HEK293 (cell line): ENCODE measurements around the gene SH3TC1.

Experiments used
- CTCF ChIA-PET: fragments of 350-600 bp; formaldehyde crosslinking; extraction: SDS; loops from one replicate; lab custom pipeline; 2021; ENCODE audit warnings: antibody characterized with exemption; lab: Yijun Ruan, JAX
- POLR2A ChIA-PET: fragments of 300-600 bp; formaldehyde crosslinking; extraction: SDS; loops from one replicate; lab custom pipeline; 2020; ENCODE audit warnings: antibody characterized with exemption, inconsistent platforms; lab: Yijun Ruan, JAX
- H3K27ac ChIP-seq: fragments of 200-500 bp; sonication (Bioruptor generic); 2 replicates; pipeline ENCODE4 v1.5.1; 2014; ENCODE audit warnings: low read depth, low read length, control low read depth, inconsistent platforms; ENCODE audit errors: extremely low read depth
- H3K36me3 ChIP-seq, 2 experiments: fragments of 200-500 bp in 1 of 2; sonication (Bioruptor generic) in 1 of 2; 1 replicate in 1 of 2; 2 replicates in 1 of 2; pipeline ENCODE4 v1.5.1; 2014 to 2017; ENCODE audit warnings: inconsistent platforms in 2 of 2, low read length in 2 of 2; ENCODE audit not compliant: control insufficient read depth in 2 of 2, insufficient read depth in 1 of 2
- H3K4me1 ChIP-seq: fragments of 200-500 bp; sonication (Bioruptor generic); 2 replicates; pipeline ENCODE4 v1.5.1; 2014; ENCODE audit warnings: mild to moderate bottlenecking, low read length, inconsistent platforms; ENCODE audit not compliant: control insufficient read depth, insufficient read depth
- H3K4me3 ChIP-seq: 2 replicates; pipeline ENCODE4 v1.5.1; 2011; ENCODE audit warnings: low read depth, mild to moderate bottlenecking, control low read depth, low read length, moderate library complexity
- H3K9me3 ChIP-seq: fragments of 200-500 bp; sonication (Bioruptor generic); 2 replicates; pipeline ENCODE4 v1.5.1; 2014; ENCODE audit warnings: low read depth, low read length, inconsistent platforms; ENCODE audit not compliant: control insufficient read depth, insufficient read depth
- HIC1 ChIP-seq: fragments of 450-650 bp; formaldehyde crosslinking; IDR thresholded peaks from 2 replicates; pipeline ENCODE4 v1.5.1; 2016; ENCODE audit warnings: missing biosample characterization, missing genetic modification characterization
- HOXD13 ChIP-seq: sonication (generic); formaldehyde crosslinking; IDR thresholded peaks from 2 replicates; pipeline ENCODE4 v1.8.0; 2022; ENCODE audit warnings: missing genetic modification reagents, borderline replicate concordance
- KLF10 ChIP-seq: fragments of 450-650 bp; IDR thresholded peaks from 2 replicates; pipeline ENCODE4 v1.5.1; 2018; ENCODE audit warnings: missing biosample characterization, mild to moderate bottlenecking, missing genetic modification characterization
- OVOL3 ChIP-seq: fragments of 450-650 bp; formaldehyde crosslinking; IDR thresholded peaks from 2 replicates; pipeline ENCODE4 v1.5.1; 2016; ENCODE audit warnings: missing biosample characterization, missing genetic modification characterization
- PRDM1 ChIP-seq: fragments of 450-650 bp; formaldehyde crosslinking; IDR thresholded peaks from 2 replicates; pipeline ENCODE4; 2016; ENCODE audit warnings: missing biosample characterization, missing genetic modification characterization
- SCRT1 ChIP-seq: fragments of 450-650 bp; formaldehyde crosslinking; IDR thresholded peaks from 2 replicates; pipeline ENCODE4 v1.5.1; 2016; ENCODE audit warnings: missing biosample characterization, missing genetic modification characterization, borderline replicate concordance
- SP2 ChIP-seq: fragments of 450-650 bp; formaldehyde crosslinking; IDR thresholded peaks from 2 replicates; pipeline ENCODE4 v1.5.1; 2016; ENCODE audit warnings: missing biosample characterization, missing genetic modification characterization
- WT1 ChIP-seq: fragments of 450-650 bp; formaldehyde crosslinking; IDR thresholded peaks from 2 replicates; pipeline ENCODE4 v1.5.1; 2016; ENCODE audit warnings: missing biosample characterization, missing genetic modification characterization
- ZBTB20 ChIP-seq: fragments of 450-650 bp; formaldehyde crosslinking; IDR thresholded peaks from 2 replicates; pipeline ENCODE4 v1.5.1; 2016; ENCODE audit warnings: missing biosample characterization, missing genetic modification characterization
- ZFP37 ChIP-seq: fragments of 450-650 bp; formaldehyde crosslinking; IDR thresholded peaks from 2 replicates; pipeline ENCODE4 v1.5.1; 2016; ENCODE audit warnings: missing biosample characterization, missing genetic modification characterization
- ZNF239 ChIP-seq: fragments of 450-650 bp; formaldehyde crosslinking; IDR thresholded peaks from 2 replicates; pipeline ENCODE4 v1.5.1; 2016; ENCODE audit warnings: missing biosample characterization, missing genetic modification characterization
- ZNF24 ChIP-seq: fragments of 450-650 bp; formaldehyde crosslinking; IDR thresholded peaks from 2 replicates; pipeline ENCODE4 v1.5.1; 2016; ENCODE audit warnings: missing biosample characterization, missing genetic modification characterization
- ZNF530 ChIP-seq: fragments of 450-650 bp; formaldehyde crosslinking; IDR thresholded peaks from 2 replicates; pipeline ENCODE4 v1.5.1; 2016; ENCODE audit warnings: low read depth, missing biosample characterization, missing genetic modification characterization
- ZNF600 ChIP-seq: fragments of 450-650 bp; formaldehyde crosslinking; IDR thresholded peaks from 2 replicates; pipeline ENCODE4 v1.5.1; 2016; ENCODE audit warnings: missing biosample characterization, missing genetic modification characterization
- ZNF610 ChIP-seq: fragments of 450-650 bp; formaldehyde crosslinking; IDR thresholded peaks from 2 replicates; pipeline ENCODE4 v1.5.1; 2016; ENCODE audit warnings: missing biosample characterization, missing genetic modification characterization, borderline replicate concordance
- ZNF623 ChIP-seq: fragments of 450-650 bp; formaldehyde crosslinking; IDR thresholded peaks from 2 replicates; pipeline ENCODE4 v1.5.1; 2016; ENCODE audit warnings: missing biosample characterization, missing genetic modification characterization
- ZNF664 ChIP-seq: fragments of 450-650 bp; formaldehyde crosslinking; IDR thresholded peaks from 2 replicates; pipeline ENCODE4 v1.5.1; 2016; ENCODE audit warnings: missing biosample characterization, missing genetic modification characterization
- ZNF843 ChIP-seq: fragments of 450-650 bp; formaldehyde crosslinking; IDR thresholded peaks from 2 replicates; pipeline ENCODE4 v1.5.1; 2016; ENCODE audit warnings: missing biosample characterization, missing genetic modification characterization
- ZSCAN16 ChIP-seq: fragments of 450-650 bp; formaldehyde crosslinking; IDR thresholded peaks from 2 replicates; pipeline ENCODE4 v1.5.1; 2016; ENCODE audit warnings: missing biosample characterization, missing genetic modification characterization
- ZSCAN30 ChIP-seq: fragments of 450-650 bp; IDR thresholded peaks from 2 replicates; pipeline ENCODE4 v1.5.1; 2018; ENCODE audit warnings: missing biosample characterization, mild to moderate bottlenecking, missing genetic modification characterization, moderate library complexity
- TF ChIP-seq, protein P1 (sequence below): fragments of 450-650 bp; formaldehyde crosslinking; IDR thresholded peaks from 2 replicates; pipeline ENCODE4 v1.5.1; 2016; ENCODE audit warnings: missing biosample characterization, missing genetic modification characterization

The SH3TC1 gene

DNA sequence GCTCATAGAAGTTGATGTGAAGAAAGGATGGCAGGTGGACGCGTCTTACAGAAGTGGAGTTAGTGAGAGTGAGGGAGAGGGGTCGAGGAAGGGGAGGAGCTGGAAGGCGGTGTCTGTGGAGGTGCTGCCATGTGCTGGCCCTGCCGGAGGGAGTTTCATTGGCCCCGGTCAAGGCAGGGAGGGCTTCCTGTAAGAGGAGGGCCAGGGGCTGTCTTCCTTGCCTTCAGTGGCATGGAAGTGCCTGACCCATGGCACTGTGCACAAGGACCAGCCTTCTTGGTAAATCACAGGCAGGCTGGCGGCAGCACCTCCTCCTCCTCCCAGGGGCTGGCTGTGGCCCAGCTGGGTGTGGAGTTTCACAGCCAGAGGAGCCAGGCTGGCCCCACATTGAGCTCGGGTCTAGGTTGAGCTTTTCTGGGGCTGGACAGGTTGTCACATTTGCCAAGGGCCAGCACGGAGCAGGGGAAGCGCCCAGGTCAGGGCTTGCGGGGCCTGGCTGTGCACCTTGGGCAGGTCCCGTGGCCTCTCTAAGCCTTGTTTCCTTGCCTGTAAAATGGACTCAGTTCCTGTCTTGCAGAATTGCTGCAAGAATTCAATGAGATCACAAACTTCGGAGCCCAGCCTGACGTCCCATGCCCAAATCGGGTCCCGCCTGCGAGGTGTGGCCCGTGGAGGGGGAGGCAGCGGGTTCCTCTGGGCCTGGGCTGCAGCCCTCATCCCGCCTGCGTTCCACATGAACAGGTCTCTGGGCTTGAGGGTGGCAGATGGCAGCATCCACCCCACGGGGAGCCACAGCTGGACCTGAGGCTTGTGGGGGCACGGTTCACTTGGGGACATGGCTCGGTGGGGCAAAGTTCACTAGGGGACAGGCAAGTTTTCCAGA lies 77.5 kb downstream of the SH3TC1 start:
- H3K9me3 ChIP-seq: no peaks in the 10 kb centered on the region
- POLR2A ChIA-PET: no interaction called here
- CTCF ChIA-PET: interaction anchor here (1.4 kb wide), 1 partner anchor 100 kb away, joined by 4 read pairs; no protein-coding TSS in a partner anchor

GRCh38 chr4:8277356-8278008 lies 78.4 kb downstream of the SH3TC1 start:
- POLR2A ChIA-PET: no interaction called here

More for the DNA sequence above, 77.5 kb downstream of the SH3TC1 start:
- Histone ChIP-seq H3K36me3 (no peaks in the 10 kb centered on the region), H3K4me1 (no peaks in the 10 kb centered on the region), H3K4me3 (no peak overlapping the region), H3K27ac (no peak overlapping the region)
- TF ChIP-seq SP2 (tag by site-specific recombination) (peak; percentile 40), HIC1 (tag by site-specific recombination) (no peak)

DNA sequence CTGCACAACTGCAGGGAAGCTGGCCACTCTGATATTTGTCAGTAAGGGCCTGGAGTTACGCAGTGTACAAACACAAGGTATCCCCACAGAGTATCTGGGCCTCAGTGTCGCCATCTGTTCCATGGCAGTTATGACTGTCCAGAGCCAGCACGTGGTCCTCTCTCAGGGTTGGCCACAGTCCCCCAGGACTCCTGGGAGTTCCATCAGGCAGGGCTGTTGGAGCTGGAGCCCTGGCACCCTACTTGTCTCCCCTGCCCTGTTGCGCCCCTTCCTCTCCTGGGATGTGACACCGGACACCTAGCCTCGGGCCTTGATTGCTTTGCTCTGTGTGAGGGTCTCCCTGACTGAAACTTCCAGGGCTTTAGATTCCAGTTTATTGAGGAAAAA lies 78.9 kb downstream of the SH3TC1 start:
- H3K9me3 ChIP-seq: no peaks in the 10 kb centered on the region
- POLR2A ChIA-PET: no interaction called here
- CTCF ChIA-PET: interaction anchor here (0.6 to 1.4 kb wide), 5 partner anchors 10 to 133 kb away, joined by 3 to 5 read pairs (median 4); no protein-coding TSS in a partner anchor
- no peaks in the 10 kb centered on the region for H3K4me1 ChIP-seq
- H3K27ac ChIP-seq: no peak overlapping the region
- H3K36me3 ChIP-seq: no peaks in the 10 kb centered on the region
- H3K4me3 ChIP-seq: no peak overlapping the region
- TF ChIP-seq PRDM1 (tag by site-specific recombination) (no peak), WT1 (no peak), ZBTB20 (tag by site-specific recombination) (no peak), ZNF239 (tag by site-specific recombination) (no peak), ZSCAN30 (no peak), ZNF610 (tag by site-specific recombination) (no peak), SCRT1 (tag by site-specific recombination) (no peak), KLF10 (tag by site-specific recombination) (no peak), ZNF24 (tag by site-specific recombination) (no peak), ZNF530 (tag by site-specific recombination) (no peak), ZNF600 (tag by site-specific recombination) (no peak), ZNF664 (tag by site-specific recombination) (no peak), HOXD13 (CRISPR knock-in tag) (no peak), ZNF843 (tag by site-specific recombination) (no peak), OVOL3 (tag by site-specific recombination) (no peak), ZFP37 (tag by site-specific recombination) (no peak)
- TF ChIP-seq, protein P1, sequence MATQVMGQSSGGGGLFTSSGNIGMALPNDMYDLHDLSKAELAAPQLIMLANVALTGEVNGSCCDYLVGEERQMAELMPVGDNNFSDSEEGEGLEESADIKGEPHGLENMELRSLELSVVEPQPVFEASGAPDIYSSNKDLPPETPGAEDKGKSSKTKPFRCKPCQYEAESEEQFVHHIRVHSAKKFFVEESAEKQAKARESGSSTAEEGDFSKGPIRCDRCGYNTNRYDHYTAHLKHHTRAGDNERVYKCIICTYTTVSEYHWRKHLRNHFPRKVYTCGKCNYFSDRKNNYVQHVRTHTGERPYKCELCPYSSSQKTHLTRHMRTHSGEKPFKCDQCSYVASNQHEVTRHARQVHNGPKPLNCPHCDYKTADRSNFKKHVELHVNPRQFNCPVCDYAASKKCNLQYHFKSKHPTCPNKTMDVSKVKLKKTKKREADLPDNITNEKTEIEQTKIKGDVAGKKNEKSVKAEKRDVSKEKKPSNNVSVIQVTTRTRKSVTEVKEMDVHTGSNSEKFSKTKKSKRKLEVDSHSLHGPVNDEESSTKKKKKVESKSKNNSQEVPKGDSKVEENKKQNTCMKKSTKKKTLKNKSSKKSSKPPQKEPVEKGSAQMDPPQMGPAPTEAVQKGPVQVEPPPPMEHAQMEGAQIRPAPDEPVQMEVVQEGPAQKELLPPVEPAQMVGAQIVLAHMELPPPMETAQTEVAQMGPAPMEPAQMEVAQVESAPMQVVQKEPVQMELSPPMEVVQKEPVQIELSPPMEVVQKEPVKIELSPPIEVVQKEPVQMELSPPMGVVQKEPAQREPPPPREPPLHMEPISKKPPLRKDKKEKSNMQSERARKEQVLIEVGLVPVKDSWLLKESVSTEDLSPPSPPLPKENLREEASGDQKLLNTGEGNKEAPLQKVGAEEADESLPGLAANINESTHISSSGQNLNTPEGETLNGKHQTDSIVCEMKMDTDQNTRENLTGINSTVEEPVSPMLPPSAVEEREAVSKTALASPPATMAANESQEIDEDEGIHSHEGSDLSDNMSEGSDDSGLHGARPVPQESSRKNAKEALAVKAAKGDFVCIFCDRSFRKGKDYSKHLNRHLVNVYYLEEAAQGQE (tag by site-specific recombination): no peak
- TF ChIP-seq, all 188 proteins: peak for 0

More at GRCh38 chr4:8277356-8278008, 78.4 kb downstream of the SH3TC1 start:
- Histone ChIP-seq H3K27ac (no peak overlapping the region), H3K4me3 (no peak overlapping the region), H3K36me3 (no peaks in the 10 kb centered on the region), H3K9me3 (no peaks in the 10 kb centered on the region)
- TF ChIP-seq ZSCAN16 (no peak), ZNF623 (peak; percentile 51)
- TF ChIP-seq, all 188 proteins: peak for 1
- CTCF ChIA-PET: interaction anchor here (0.7 to 1.4 kb wide), 3 partner anchors 10 to 133 kb away, joined by 3 to 5 read pairs (median 4); no protein-coding TSS in a partner anchor
- no peaks in the 10 kb centered on the region for H3K4me1 ChIP-seq
